HG03432 (cell line): Measurements from ENCODE around the gene ANKRD34B.

Source experiments
- ATAC-seq: cut with Tn5 transposase; IDR thresholded peaks from one replicate; pipeline ENCODE4 v1.9.1; 2021; ENCODE audit warnings: mild to moderate bottlenecking, moderate library complexity; ENCODE audit not compliant: unreplicated experiment

Gene ANKRD34B

GRCh38 chr5:80573062-80573461 is 3.0 kb upstream of the ANKRD34B start:
- no peak for ATAC-seq

DNA sequence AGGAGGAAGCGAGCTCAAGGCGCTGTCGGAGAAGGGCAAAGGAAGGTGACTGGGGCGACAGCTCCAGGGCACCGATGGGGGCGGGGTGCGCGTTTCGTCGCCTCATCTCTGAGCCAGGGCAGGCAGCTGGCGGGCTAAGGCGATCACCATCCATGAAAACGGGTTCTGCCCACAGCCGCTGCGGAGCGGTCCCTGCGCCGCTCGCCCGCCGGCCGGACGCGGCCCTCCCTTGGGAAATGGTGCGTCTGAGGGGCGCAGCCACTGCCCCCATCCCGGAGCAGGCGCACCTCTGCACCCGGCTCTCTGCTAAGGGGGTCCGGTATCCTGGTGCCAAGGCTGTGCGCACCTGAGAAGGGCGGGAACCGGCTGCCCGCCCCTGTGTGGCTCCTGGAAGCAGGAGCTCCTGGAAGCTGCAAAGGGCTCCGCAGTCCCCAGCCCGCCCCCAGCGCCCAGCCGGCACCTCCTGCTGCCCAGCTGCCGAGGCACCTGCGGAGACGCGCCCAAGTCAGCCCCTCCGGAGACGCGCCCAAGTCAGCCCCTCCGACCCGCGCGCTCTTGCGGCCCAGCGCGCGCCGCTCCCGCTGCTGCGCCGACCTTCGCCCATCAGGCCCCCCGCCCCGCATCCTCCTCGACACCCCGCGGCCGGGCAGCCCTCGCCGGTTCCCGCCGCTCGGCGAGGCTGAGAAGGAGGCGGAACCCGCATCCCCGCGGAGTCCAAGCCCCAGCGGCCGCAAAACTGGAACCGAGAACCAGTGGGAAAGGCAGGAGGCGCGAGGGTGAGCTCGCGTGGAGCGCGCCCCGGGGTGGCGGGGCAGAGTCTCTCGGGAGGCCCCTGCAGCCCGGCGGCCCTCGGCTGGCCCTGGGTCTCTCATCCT is 757 bp downstream of the ANKRD34B start:
- no peak for ATAC-seq

- ATAC-seq = no peak
Observed at GRCh38 chr5:80568251-80568650, 1.8 kb downstream of the ANKRD34B start.

DNA sequence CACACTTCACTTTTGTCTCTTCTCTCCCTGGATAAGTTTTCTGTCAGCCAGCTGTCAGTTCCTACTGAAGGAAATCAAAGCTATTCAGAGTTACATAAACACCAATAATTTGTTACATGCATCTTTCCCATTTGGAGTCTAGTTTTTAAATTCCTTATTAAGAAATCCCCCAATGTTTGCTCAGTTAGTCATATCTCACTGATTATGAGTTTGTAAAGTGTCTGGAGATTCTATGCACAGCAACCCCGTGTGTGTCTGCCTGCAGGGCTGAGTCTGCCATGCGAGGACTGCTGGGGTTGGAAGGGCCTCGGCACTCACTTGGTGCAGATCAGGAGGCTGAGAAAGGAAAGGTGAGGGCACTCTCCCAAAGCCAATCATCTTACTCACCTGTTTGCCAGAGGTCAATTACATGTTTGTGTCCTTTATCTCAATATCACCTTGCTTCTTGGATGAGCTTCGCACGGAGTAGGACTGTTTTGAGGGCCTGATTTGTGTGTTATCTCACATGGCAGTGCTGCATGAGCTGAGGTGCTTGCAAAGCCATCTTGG is 3.3 kb downstream of the ANKRD34B start:
- no peak for ATAC-seq

GRCh38 chr5:80565330-80565729 is 4.8 kb downstream of the ANKRD34B start:
- ATAC-seq = no peak

- ATAC-seq = no peak
Observed at GRCh38 chr5:80559244-80559643, 10.8 kb downstream of the ANKRD34B start.

DNA sequence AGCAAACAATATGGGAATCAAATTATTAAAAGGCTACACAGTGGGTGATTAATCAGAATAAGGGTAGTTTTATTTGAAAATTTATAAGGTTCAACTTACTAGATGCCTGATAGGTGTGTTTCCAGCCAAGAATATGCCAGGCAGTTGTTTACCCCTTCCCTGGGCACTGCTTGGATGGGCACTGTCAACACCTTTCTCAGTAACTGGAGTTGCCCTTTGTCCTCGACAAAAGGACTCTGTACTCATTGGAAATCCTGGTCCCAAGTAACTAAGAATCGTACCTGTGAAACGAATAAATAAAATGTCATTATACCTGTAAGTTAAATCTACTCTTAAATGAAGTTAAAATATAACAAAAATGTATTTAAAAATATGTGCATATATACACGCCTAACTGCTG is 15.0 kb downstream of the ANKRD34B start:
- ATAC-seq = no peak

DNA sequence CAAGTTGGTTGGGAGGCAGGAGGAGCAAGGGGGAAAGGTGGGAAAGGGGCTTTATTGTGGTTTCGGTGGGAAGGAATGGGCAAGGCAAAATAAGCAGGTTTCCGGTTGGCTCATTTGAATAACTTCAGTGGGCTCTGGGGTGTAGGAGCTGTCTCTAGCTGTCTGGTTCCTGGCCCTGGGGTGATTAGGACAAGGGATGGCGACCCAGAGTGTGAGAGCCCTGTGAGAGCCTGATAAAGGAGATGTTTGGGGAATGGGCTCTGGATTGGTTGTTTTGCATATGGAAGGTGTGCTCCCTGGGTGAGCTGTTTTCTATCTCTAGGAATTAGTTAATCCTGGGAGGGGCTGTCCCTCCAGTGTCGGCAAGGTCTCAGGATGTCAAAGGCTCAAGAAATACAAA is 15.4 kb downstream of the ANKRD34B start:
- ATAC-seq = no peak

- no peak for ATAC-seq
Observed at GRCh38 chr5:80541392-80541791, 28.7 kb downstream of the ANKRD34B start.

DNA sequence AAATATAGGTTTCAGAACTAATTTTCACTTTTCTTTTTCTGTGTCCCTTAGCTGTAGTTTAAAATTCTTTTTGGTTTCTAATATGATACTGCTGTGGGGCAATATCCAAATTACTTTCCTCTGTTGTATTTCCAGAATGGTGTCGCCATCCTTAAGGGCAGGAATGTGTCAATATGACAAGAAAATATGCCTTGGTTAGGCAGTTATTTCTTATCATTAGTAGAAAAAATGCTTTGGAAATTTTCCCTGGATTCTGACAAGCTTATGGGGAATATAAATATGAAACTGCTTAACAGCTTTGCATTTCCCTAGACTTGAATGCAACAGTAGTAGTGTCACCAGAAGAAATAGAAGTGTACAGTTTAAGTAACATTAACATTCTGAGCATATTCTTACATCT is 29.4 kb downstream of the ANKRD34B start:
- no peak for ATAC-seq

DNA sequence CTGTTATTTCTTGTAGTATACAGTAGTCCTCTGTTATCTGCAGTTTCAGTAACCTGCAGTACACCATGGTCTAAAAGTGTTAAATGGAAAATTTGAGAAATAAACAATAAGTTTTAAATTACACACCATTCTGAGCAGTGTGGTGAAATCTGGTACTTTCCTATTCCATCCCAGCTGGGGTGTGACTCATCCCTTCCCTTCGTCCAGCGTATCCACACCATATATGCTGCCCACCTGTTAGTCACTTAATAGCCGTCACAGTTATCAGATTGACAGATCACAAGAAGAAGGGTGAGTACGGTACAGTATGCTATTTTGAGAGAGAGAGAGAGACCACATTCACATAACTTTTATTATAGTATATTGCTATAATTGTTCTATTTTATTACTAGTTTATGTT is 53.3 kb downstream of the ANKRD34B start:
- ATAC-seq = no peak

DNA sequence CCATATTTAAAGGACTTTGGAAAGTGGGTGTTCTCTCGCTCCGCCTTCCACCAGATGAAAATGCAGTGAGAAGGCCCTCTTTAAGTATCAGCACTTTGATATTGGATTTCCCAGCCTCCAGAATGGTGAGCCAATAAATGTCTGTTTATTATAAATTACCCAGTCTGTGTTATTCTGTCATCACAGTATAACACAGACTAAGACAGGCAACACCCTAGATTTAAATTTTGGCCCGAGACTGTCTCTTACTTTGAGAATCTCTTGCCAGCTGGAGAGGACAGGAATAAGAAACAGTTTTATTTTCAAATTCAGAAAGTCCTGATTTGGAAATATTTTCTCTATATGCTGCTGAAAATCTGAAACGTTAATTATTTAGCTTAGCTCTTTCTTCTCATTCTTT is 60.7 kb downstream of the ANKRD34B start:
- ATAC-seq = no peak

DNA sequence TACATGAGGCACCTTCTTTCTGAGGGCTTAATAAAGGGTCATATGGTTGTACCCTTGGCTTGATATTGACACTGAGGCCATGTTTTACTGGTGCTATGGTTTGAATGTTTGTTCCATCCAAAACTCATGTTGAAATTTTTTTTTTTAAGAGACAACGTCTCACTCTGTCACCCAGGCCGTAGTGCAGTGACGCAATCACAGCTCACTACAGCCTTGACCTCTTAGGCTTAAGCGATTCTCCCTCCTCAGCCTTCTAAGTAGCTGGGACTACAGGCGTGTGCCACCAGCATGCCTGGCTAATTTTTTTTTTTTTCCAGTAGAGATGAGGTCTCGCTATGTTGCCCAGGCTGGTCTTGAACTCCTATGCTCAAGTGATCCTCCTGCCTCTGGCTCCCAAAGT is 61.2 kb downstream of the ANKRD34B start:
- no peak for ATAC-seq

DNA sequence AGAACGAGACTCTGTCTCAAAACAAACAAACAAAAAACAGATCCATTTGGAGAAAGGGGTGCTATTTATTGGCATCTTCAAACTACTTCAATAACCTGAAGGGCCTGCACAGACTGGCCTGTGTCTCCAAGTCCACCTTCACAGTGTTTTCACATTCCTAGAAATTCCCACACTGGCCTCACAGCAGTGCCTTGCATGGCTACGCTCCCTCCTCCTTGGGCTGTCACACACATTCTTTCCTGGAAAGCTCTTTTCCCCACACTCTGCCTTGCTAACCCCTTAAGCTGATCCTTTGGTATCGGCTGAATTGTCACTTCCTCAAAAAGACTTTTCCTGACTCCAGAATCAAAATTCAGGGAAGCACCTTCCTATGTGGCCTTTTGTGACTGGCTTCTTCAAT is 62.4 kb downstream of the ANKRD34B start:
- ATAC-seq = no peak
